Heart left ventricle (tissue), 13 donors: Measurements from ENCODE around the gene OTOF.

Experiments
- POLR2A ChIP-seq, 2 donors: fragments of 450-650 bp; IDR thresholded peaks; one replicate each; pipeline ENCODE4 v1.6.1; 2017; ENCODE audit warnings: antibody characterized with exemption in 2 of 2, mild to moderate bottlenecking in 2 of 2, moderate library complexity in 2 of 2
- TF ChIP-seq, protein P1 (sequence below), 12 donors: fragments of 200-600 bp; sonication (generic) in 4 of 12; IDR thresholded peaks; one replicate each; pipeline versions ENCODE4 v1.5.0 to v1.8.0; 2018 to 2022; ENCODE audit warnings: antibody characterized with exemption in 12 of 12, mild to moderate bottlenecking in 5 of 12
- donor health status: ischemic (EF 13 %, LVEDD 7.1; RV severe dilation, severe dysfunction).
- donor health status: DM: no; HTN: yes; CAD: no.
- donor health status: DM: no; HTN: no; CAD: no.
- donor health status: ischemic (EF 25% LVEDD 6.9; RV normal size, moderate dysfunction).
- donor health status: ischemic (EF 25% LVEDD 5.7; RV mildly dilated, moderate dysfunction).
- donor health status: ischemic (EF 35%, LVEDD 5.7; RV mildly dilated, moderate dysfunction).
- donor health status: nonischemic (EF 11% LVEDD 7.7; RV severe dilation, severe dysfunction).
- donor health status: DM: yes; HTN: yes; CAD: no.
- donor health status: PGD.
- donor health status: ischemic (EF 29% LVEDD 5.4; RV normal size, mild dysfunction).
- donor health status: nonischemic (EF 23%, LVEDD 6.1; RV moderate dilation, normal function).

DNA sequence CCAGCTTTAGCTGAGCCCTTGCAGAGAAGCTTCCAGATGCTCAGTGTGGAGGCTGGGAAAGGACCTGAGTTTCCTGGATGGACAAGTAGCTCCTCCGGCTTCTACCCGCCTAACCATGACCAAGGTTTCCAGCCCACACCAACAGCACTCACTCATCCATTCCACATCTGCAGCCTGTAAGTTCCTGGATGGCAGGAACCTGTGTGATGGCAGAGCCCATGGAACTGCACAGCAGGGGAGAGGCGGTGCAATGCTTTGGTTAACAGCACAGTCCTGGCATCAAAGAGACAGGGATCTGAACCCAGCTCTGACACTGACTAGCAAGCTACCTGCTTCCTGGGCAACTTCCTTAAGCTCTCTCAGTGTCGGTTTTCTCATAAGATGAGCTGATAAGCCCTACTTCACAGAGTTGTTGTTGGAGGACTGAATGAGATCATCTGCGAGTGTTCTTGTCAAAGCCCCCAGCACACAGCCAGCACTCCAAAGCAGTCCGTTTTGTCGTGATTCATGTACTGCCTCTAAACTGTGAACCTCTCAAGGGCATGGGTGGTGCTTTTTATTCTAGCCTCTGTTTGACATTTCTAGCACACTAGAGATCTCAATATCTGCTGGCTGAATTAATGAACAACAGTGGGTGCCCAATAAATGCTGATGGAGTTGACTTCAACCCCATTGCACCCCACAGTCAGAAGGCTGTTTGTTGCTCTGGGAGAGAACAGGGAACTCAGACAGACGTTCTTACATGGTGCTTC lies 41.6 kb upstream of the OTOF start:
- TF ChIP-seq POLR2A (IDR thresholded peaks at IDR 0.05), result no peak
- TF ChIP-seq, protein P1, sequence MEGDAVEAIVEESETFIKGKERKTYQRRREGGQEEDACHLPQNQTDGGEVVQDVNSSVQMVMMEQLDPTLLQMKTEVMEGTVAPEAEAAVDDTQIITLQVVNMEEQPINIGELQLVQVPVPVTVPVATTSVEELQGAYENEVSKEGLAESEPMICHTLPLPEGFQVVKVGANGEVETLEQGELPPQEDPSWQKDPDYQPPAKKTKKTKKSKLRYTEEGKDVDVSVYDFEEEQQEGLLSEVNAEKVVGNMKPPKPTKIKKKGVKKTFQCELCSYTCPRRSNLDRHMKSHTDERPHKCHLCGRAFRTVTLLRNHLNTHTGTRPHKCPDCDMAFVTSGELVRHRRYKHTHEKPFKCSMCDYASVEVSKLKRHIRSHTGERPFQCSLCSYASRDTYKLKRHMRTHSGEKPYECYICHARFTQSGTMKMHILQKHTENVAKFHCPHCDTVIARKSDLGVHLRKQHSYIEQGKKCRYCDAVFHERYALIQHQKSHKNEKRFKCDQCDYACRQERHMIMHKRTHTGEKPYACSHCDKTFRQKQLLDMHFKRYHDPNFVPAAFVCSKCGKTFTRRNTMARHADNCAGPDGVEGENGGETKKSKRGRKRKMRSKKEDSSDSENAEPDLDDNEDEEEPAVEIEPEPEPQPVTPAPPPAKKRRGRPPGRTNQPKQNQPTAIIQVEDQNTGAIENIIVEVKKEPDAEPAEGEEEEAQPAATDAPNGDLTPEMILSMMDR (IDR thresholded peaks at IDR 0.05), result no peak
